GM13976 (cell line): ENCODE measurements around the gene OTX2.

ENCODE experiments used
- DNase-seq: peaks from one replicate; pipeline ENCODE4 v3.0.0; 2012; ENCODE audit warnings: low spot score
- CTCF ChIP-seq: IDR thresholded peaks from 2 replicates; pipeline ENCODE4 v1.5.1; 2012; ENCODE audit warnings: borderline replicate concordance, mild to moderate bottlenecking; ENCODE audit not compliant: insufficient read depth; ENCODE audit errors: extremely low read depth, missing control alignments, control extremely low read depth
- in situ Hi-C: fragments of 300-500 bp; cut with MboI; formaldehyde crosslinking; loops from one replicate; pipeline ENCODE4 v1.12.0; 2022; ENCODE audit warnings: low sequenced_read_pairs, mixed read lengths, inconsistent platforms; ENCODE audit not compliant: unreplicated experiment

OTX2 gene

GRCh38 chr14:56774503-56774902 lies 35.8 kb downstream of the OTX2 start:
- in situ Hi-C loops, result no loop called here
- DNase-seq, result no peak

GRCh38 chr14:56770512-56770911 lies 39.8 kb downstream of the OTX2 start:
- DNase-seq, result no peak
- no peak for TF ChIP-seq CTCF
- in situ Hi-C loops, result no loop called here

More at GRCh38 chr14:56774503-56774902, 35.8 kb downstream of the OTX2 start:
- no peak for TF ChIP-seq CTCF

- no peak for TF ChIP-seq CTCF
- in situ Hi-C loops, result no loop called here
- DNase-seq, result no peak
Measured at GRCh38 chr14:56760164-56760914, 49.9 kb downstream of the OTX2 start.

GRCh38 chr14:56759633-56760032 lies 50.6 kb downstream of the OTX2 start:
- TF ChIP-seq CTCF, result no peak
- DNase-seq, result no peak
- in situ Hi-C loops, result no loop called here

- in situ Hi-C loops, result no loop called here
- no peak for TF ChIP-seq CTCF
- DNase-seq, result no peak
Measured at GRCh38 chr14:56759094-56759493, 51.2 kb downstream of the OTX2 start.

- no peak for TF ChIP-seq CTCF
- DNase-seq, result no peak
- in situ Hi-C loops, result no loop called here
Measured at GRCh38 chr14:56754921-56755320, 55.4 kb downstream of the OTX2 start.
